ENCODE results near the gene KTN1. TPM values are rescaled to one million over a fixed set of nuclear protein-coding genes. Genes with fewer than 3 reads are reported as not detected.
A peak's percentile ranks its signal among the peaks of the same experiment; 100 is the strongest.

The KTN1 gene
- total RNA-seq, 2 experiments from 2014 or later, result 126 to 134 TPM

DNA sequence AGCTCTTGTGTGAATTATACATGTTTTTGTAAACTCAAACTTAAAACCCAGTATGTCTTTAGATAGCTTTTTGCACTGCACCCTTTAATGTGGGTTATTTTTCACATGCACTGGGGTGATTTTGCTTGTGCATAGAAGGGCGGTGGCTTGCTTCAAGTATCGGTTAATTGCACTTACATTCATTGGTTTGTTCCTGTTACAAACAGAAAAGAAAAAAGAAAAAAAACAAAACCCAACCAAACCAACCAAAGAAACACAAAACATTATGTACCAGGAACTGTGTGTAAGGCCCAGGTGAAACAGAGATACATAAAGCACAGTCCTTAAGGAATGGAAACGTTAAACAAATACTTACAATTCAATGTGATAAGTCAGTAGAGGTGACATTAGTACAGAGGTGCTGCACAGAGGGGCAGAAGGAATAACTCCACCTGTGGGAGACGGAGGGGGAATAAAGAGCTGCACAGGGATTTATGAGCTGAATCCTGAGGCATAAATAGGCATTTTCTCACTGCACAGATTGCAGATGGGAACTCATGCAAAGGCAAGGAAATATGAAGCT, 151.4 kb downstream of the KTN1 start:
- Mint-ChIP-seq H3K4me1 (ENCODE audit: low read depth) (no peaks in the 10 kb centered on the region), H3K36me3 (no peaks in the 10 kb centered on the region), H3K27ac (no peak overlapping the region), H3K27me3 (no peaks in the 10 kb centered on the region), H3K4me3 (no peak overlapping the region), H3K9me3 (peaks cover 9% of the 10 kb centered on the region)
- intact Hi-C loops (cut with micrococcal nuclease), result loop anchor here (5.0 to 10.0 kb wide), 2 partner anchors 693 to 741 kb away; no protein-coding TSS in a partner anchor
- no peak for DNase-seq
- ChIA-PET CTCF (interaction anchor here (0.7 to 4.8 kb wide), 39 partner anchors 8 to 1586 kb away, joined by 3 to 58 read pairs (median 3); partner anchors contain the start of gene PELI2), POLR2A (no interaction called here)

DNA sequence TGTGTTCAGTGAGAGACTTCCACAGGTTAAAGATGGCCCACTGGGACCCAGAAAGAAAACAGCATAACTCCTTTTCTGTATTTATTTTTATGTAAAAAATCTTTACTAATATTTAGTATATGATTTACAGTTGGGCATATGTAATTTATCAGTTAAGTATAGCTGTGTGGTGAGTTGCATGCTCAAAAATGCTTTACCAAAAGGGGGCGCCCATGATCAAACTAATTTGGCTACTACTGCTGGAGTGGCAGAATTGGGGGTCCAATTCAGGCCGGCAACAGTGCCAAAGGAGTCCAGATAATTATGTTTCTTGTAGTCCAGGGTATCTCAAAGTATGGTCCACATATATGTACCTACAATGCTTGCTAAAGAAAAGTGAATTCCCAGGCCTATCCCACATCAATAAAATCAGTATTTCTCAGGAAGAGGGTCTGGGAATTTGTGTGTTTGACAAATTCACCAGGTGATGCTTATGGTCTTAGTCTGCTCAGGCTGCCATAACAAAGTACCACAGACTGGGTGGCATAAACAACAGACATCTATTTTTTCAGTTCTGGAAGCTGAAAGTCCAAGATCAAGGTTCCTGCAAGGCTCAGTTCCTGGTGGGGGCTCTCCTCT, 152.0 kb downstream of the KTN1 start:
- no peak overlapping the region for H3K27ac Mint-ChIP-seq
- ChIA-PET POLR2A (no interaction called here), CTCF (interaction anchor here (0.7 to 4.8 kb wide), 42 partner anchors 8 to 1585 kb away, joined by 3 to 58 read pairs (median 4); partner anchors contain the start of gene PELI2)
- H3K36me3 Mint-ChIP-seq, result no peaks in the 10 kb centered on the region
- H3K4me3 Mint-ChIP-seq, result no peak overlapping the region
- intact Hi-C loops (cut with micrococcal nuclease), result loop anchor here (5.0 to 10.0 kb wide), 2 partner anchors 693 to 740 kb away; no protein-coding TSS in a partner anchor
- no peaks in the 10 kb centered on the region for H3K4me1 Mint-ChIP-seq (ENCODE audit: low read depth)
- H3K27me3 Mint-ChIP-seq, result no peaks in the 10 kb centered on the region
- H3K9me3 Mint-ChIP-seq, result peaks cover 13% of the 10 kb centered on the region
- DNase-seq, result peak; percentile 59

DNA sequence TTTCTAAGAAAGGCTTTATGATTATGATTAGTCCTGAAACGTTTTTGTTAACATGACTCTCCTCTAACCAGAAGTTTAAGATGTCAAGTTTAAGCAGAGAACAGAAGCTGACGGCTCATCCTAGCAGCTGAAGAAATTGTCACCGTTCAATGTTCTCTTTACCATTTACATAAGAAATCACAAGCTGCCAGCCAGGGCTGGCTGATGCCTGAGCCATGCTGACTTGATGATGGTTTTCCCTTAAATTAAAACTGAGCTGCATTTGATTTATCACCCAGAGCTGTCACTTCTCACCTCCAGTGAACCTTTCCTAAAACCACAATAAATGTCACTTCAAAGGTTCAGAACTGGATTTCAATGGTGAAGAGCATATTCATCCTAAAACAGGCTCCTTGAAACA, 153.6 kb downstream of the KTN1 start:
- ChIA-PET POLR2A (no interaction called here), CTCF (interaction anchor here (0.6 to 4.8 kb wide), 8 partner anchors 11 to 742 kb away, joined by 3 to 58 read pairs (median 5); partner anchors contain the start of gene PELI2)
- DNase-seq, result no peak
- Mint-ChIP-seq H3K9me3 (peaks cover 13% of the 10 kb centered on the region), H3K27me3 (no peaks in the 10 kb centered on the region), H3K27ac (no peak overlapping the region), H3K36me3 (no peaks in the 10 kb centered on the region), H3K4me3 (no peak overlapping the region), H3K4me1 (ENCODE audit: low read depth) (no peaks in the 10 kb centered on the region)
- intact Hi-C loops (cut with micrococcal nuclease), result loop anchor here (5.0 to 10.0 kb wide), 2 partner anchors 691 to 739 kb away; no protein-coding TSS in a partner anchor

Other genes with a start within 250 kb of the KTN1 start
- gene ATG14, start 168.4 kb upstream of the KTN1 start, total RNA-seq, result 1 to 10 TPM; 5.0 to 5.1 TPM
- gene TBPL2, start 139.6 kb upstream of the KTN1 start, total RNA-seq, result not detected

Measured in activated CD4-positive, alpha-beta memory T cell treated with anti-CD3 and anti-CD28 coated beads for 36 hours (primary cell).